Stomach (tissue), 4 donors: ENCODE results near the gene GPC6.

Source experiments
- EP300 ChIP-seq: sonication (generic); formaldehyde crosslinking; IDR thresholded peaks from one replicate; pipeline ENCODE4 v1.6.1; 2017; ENCODE audit warnings: antibody characterized with exemption
- POLR2A ChIP-seq, 4 donors: fragments of 450-650 bp; IDR thresholded peaks; one replicate each; pipeline ENCODE4 v1.6.1; 2016; ENCODE audit warnings: antibody characterized with exemption in 4 of 4, control low read depth in 2 of 4, mild to moderate bottlenecking in 1 of 4, moderate library complexity in 1 of 4
- POLR2AphosphoS5 ChIP-seq, 3 donors: sonication (generic); formaldehyde crosslinking; IDR thresholded peaks; one replicate each; pipeline ENCODE4 v1.6.1; 2016; ENCODE audit warnings: antibody characterized with exemption in 3 of 3
- TF ChIP-seq, protein P1 (sequence below), 7 experiments: fragments of 450-650 bp in 4 of 7; fragments of 200-600 bp in 3 of 7; sonication (generic) in 3 of 7; IDR thresholded peaks; one replicate each; pipeline ENCODE4 v1.5.1; 2016 to 2019; ENCODE audit warnings: antibody characterized with exemption in 7 of 7, control low read depth in 2 of 7, mild to moderate bottlenecking in 1 of 7

DNA sequence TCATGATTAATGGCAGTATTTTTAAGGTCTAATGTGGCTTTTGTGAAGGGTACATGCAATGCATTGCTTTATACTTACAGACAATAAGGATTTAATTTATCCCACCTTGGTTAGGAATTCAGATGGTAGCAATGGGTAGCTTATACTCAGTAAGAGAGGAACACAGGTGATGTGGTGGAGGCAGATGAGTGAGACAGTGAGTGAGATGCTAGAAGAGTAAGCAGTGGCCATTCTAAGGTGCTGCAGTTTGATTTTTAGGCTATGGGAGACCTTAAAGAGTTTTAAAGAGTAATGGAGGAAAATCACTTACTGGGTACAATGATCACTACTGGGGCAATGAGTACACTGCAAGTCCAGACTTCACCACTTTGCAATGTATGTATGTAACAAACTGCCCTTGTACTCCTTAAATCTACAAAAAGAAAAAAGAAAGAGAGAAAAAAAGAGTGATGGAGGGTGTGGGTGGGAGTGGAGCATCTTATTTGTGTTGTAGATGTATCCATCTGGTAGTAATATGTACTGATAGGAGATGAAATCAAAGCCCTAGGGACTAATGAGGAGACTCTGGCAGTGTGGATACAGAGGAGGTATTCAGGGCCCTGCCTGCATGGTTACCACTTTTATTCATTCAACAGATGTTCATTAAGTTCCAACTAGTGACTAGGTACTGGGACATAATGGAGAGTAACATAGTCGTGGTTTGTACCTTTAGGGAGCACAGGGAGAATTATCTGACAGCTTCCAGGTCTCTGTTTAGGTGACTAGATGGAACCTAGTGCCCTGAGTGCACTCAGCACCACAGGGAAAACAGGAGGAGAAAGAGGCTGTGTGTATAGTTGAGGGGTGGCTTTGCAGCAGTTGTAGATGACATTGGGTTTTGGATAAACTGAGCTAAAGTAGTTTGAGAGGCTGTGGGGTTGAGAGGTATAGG, 99.0 kb downstream of the GPC6 start:
- TF ChIP-seq, protein P1, sequence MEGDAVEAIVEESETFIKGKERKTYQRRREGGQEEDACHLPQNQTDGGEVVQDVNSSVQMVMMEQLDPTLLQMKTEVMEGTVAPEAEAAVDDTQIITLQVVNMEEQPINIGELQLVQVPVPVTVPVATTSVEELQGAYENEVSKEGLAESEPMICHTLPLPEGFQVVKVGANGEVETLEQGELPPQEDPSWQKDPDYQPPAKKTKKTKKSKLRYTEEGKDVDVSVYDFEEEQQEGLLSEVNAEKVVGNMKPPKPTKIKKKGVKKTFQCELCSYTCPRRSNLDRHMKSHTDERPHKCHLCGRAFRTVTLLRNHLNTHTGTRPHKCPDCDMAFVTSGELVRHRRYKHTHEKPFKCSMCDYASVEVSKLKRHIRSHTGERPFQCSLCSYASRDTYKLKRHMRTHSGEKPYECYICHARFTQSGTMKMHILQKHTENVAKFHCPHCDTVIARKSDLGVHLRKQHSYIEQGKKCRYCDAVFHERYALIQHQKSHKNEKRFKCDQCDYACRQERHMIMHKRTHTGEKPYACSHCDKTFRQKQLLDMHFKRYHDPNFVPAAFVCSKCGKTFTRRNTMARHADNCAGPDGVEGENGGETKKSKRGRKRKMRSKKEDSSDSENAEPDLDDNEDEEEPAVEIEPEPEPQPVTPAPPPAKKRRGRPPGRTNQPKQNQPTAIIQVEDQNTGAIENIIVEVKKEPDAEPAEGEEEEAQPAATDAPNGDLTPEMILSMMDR (IDR thresholded peaks at IDR 0.05), result no peak
- TF ChIP-seq POLR2AphosphoS5 (IDR thresholded peaks at IDR 0.05), result no peak
- no peak for TF ChIP-seq EP300
- no peak for TF ChIP-seq POLR2A (IDR thresholded peaks at IDR 0.05)
